Stimulated activated CD4-positive, alpha-beta T cell treated with anti-CD3 and anti-CD28 coated beads, Interleukin-2, amount 100 ng/mL, for 48 hours (primary cell): ENCODE measurements around the gene EXOC3L4.
A peak's percentile ranks its signal among the peaks of the same experiment; 100 is the strongest.

Source experiments
- DNase-seq, 2 donors: peaks; one replicate each; pipeline ENCODE4 v3.0.0-alpha.2; 2020

Gene EXOC3L4

DNA sequence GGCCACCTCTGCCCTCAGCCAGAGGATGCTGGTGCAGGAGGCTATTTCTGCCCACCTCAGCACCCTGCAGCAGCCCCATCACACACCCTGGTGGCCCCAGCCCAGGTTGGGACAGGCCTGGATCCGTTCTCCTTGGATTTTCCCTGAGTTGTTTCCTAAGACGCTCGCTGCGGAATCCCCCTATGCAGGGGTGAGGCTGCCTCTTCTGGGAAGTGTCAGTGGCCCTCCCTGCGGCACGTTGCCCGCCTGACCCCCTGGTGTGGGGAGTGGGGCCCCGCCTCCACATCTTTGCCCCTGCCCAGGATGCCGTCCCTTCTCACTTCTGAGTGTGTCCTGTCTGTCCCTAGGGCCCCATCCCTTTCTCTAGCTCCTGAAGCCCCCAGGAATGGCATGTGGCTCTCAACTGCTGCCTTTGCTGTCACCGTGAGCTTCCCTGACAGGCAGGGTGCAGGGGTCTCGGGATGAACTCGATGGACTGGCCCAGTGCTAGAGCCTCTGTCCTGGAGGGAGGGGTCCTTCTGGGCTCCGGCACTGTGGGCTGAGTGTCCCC is 594 bp upstream of the EXOC3L4 start:
- DNase-seq, result no peak

GRCh38 chr14:103095210-103095778 is 769 bp downstream of the EXOC3L4 start:
- DNase-seq, result no peak

- DNase-seq, result no peak
Observed at GRCh38 chr14:103096387-103096786, 1.9 kb downstream of the EXOC3L4 start.

- DNase-seq, result no peak
Observed at GRCh38 chr14:103097244-103097993, 2.9 kb downstream of the EXOC3L4 start.

DNA sequence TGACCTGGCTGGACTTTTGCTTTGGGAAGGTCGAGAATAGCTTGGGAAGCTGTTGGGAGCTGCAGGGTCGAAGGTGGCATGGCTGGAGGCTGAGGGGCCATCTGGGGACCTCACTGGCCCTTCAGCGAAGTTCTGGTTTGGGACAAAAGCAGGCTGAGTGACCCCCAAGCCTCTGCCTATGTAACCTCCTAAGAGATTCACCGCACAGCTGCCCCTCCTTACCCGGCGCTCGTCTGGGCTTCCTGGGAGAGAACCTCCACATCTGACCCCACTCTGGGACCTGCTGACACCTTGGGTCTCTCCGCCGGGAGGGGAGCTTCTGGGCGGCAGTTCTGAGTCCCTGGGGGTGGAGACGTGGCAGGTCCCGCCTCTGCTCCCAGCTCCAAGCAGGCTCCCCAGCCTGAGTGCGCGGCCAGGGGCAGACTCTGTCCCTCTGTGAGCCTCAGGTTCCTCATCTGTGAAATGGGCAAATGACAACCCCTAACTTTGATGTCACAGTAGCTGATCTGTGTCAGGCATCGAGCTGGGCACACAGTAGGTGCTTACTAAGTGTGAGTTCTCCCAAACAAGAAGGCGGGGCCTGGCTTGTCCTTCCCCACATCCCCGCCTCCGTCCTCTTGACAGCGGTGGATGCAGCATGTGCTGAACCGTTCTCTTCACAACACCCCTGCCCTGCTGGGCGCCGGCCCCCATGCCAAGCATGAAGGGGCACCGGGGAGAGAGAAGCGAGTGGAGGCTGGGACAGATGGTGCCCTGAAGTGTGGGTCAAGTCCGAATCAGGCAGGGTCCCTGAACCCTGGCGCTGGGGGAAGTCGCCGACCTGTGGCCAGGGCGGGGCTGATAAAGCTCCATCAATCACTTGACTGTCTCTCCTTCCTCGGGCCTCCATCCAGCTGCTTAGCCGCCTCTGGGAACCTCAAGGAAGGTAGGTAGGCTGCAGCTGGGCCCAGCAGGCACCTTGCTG is 3.8 kb downstream of the EXOC3L4 start:
- no peak for DNase-seq

DNA sequence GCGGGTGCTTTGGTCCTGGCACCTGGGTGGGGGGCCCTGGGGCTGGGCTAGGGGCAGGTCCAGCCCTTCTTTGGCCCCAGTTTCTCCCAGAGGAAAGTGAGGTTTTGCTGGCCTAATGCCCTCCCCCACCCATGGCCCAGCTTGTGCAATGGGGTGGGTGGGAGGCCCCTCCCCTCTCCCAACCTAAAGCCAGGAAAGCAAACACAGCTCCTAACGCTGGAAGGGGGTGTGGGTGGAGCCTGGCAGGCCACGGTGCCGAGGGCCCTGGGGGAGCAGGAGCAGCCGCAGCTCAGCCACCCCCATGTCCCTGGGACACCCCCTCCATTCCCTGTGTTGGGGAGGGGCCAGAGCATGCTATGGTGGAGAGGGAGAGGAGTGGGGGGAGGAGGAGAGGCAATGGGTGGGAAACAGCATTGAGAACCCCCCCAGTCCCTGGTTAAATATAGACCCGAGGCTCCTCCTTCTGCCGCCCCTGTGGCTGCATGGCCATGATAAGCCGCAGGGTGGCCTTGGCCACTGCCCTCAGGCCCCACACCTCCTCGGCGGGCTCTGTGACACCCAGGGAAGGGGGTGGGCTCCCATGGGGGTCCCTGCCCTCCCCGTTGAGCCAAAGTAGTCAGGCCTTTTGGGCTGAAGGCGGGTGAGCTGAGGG is 4.7 kb downstream of the EXOC3L4 start:
- DNase-seq, result no peak

GRCh38 chr14:103099733-103100280 is 5.3 kb downstream of the EXOC3L4 start:
- DNase-seq, result no peak

- no peak for DNase-seq
Observed at GRCh38 chr14:103100281-103101121, 6.0 kb downstream of the EXOC3L4 start.

GRCh38 chr14:103101257-103101962 is 6.9 kb downstream of the EXOC3L4 start:
- DNase-seq, result no peak

DNA sequence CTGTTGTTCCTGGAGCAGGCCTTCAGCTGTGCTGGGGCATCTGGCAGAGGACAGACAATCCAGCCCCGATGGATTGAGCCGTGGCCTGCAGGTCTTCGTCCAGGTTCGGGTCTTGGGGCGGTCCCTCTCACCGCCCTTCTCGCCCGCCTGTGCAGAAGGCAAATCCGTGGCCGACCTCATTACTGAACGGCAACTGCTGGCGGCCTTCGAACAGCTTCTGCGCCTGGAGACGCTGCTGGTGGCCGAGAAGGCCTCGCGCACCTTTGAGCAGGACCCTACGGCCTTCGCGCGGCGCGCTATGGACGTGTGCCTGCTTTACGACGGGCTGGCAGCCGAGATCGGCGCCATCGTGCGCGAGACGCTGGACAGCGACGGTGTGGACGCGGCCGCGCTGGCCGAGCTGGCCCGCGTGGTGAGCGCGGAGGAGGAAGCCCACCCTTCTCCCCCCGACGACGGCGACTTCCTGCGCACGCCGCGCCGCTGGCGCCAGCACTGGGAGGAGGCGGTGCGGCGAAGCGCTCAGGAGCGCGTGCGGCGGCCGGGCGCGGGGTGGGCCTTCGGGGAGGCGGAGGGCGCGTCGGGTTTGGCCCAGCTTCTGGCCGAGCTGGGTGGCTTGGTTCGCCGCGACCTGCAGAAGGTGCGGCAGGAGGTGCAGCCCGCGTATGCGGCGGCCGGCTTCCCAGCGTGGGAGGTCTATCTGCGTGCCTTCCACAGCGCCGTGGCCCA is 7.6 kb downstream of the EXOC3L4 start:
- DNase-seq, result no peak

DNA sequence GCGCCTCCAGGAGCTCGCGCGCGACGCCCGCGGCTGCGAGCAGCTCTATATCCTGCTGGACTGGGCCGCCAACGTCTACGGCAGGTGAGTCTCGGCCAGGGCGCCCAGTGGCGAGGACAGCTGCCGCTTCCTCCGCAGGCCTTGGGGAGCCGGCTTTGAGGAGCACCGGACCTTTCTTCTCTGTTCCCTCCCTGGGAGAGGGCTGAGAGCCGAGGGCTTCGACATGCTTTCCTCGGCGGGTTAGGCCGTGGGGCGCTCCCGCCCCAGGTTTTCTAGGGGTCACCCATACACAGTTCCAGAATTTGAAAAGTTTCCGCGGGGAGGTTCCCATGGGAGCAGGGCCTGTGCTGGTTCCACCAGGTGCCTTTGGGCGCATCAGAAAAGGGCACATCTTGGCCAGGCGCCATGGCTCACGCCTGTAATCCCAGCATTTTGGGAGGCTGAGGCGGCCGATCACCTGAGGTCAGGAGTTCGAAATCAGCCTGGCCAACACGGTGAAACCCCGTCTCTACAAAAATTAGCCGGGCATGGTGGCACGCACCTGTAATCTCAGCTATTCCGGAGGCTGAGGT is 8.2 kb downstream of the EXOC3L4 start:
- DNase-seq, result no peak

- DNase-seq, result no peak
Observed at GRCh38 chr14:103103461-103104388, 9.2 kb downstream of the EXOC3L4 start.

DNA sequence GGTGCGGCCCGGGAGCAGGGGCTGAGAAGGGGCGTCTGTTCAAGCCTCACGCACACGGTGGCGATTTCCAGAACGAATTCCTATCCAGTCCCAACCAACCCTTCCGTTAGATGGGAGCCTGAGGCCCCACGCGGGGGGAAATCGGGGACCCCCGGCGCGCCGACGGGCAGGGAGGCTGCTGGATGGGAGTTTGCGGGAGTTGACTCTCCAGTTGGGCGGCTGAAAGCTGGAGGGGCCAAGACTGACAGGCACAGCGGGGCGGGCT is 9.8 kb downstream of the EXOC3L4 start:
- no peak for DNase-seq

- peak; percentile 69 to 76 for DNase-seq
Observed at GRCh38 chr14:103104654-103105452, 10.3 kb downstream of the EXOC3L4 start.

- DNase-seq, result no peak
Observed at GRCh38 chr14:103105580-103106150, 11.1 kb downstream of the EXOC3L4 start.

- no peak for DNase-seq
Observed at GRCh38 chr14:103107455-103107854, 12.9 kb downstream of the EXOC3L4 start.

- DNase-seq, result no peak
Observed at GRCh38 chr14:103107941-103108748, 13.6 kb downstream of the EXOC3L4 start.
